HG03457 (cell line): ENCODE results near the gene NR0B2.
A peak's percentile ranks its signal among the peaks of the same experiment; 100 is the strongest.
"Not testable (repeated sequence)": the region's sequence is repeated elsewhere in the genome, so short reads cannot be mapped to it uniquely, and the experiment has no call there.

ENCODE experiments used
- ATAC-seq: cut with Tn5 transposase; IDR thresholded peaks from one replicate; pipeline ENCODE4 v1.9.1; 2021; ENCODE audit warnings: moderate number of reproducible peaks; ENCODE audit not compliant: unreplicated experiment

NR0B2 gene

DNA sequence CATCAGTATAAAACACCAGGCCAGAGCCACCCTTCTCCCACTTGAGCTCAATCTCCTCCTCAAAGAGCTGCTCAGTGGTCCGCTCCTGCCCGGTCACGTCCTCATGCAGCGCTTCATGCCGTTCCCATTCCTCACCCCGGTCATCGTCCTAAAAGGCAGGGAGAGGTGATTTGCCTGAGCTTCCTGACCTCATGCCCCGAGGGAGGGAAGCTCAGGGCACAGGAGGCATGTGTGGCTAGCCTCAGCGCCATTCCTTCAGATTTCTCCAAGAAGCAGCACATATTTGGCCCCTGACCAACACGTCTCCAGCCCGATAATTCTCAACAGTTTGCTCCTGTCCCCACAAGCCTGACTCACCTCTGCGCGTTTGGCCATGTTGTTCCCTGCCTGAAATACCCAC, 19.5 kb downstream of the NR0B2 start:
- no peak for ATAC-seq

GRCh38 chr1:26890467-26890796, 23.3 kb downstream of the NR0B2 start:
- ATAC-seq: no peak

DNA sequence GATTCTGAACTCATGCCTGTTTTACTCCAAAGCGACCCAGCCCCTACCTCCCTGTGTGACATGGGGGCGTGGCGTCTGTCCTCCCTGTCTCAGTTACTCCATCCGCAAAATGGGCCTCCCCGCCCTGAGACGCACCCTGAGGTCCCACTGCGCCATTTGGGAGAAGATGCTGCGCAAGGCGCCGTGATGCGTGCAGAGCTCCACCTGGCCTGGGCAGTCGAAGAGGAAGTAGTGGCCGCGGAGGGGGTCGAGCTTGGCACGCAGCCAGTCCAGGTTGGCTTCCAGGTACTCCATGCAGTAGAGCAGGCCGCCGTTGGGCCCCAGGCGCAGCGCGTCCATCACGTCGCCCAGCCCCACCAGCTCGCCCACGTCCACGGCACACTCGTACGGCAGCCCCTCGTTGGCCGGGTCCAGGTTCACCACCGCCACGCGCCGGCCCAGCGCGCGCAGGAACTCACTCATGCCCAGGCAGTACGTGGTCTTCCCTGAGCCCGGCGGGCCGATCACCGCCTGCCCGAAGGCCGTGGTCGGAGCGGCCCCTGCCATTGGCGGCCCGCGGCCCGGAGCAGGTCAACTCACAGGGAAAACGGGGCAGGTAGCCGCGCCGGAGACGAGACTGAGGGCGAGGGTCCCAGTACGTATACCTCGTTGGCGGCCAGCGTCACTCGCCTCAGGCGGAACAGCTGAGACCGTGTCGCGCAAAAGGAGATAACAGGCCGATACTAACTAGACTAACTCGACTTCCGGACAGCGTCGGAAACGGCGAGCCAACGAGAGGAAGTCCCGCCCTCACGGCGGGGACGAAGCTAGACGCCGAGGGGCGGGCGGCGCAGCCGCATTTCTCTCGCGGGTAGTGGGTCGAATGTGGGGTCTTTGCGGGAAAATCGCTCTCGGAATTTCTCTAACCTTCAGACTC, 24.0 kb downstream of the NR0B2 start, which contains the start of gene GPN2:
Gene GPN2, minus strand, starts transcription at position 733 of the 916 bp plus-strand sequence. Its CDS starts 187 bp downstream, at position 546.
- no peak for ATAC-seq

DNA sequence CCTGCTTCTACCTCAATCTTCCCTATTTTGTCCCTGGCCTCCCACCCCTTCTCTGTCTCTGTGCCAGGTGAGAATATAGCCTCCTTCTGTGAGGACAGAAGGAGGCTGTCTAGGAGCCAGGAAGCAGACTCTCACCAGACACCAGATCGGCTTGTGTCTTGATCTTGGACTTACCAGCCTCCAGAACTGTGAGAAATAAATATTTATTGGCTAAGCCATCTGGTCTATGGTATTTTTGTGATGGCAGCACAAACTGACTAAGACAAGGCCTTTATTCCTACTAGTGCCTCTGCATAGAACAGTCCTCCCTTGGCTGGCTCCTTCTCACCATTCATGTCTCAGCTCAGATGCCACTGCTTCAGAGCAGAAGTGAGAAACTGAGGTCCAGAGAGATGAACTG, 25.5 kb downstream of the NR0B2 start:
- ATAC-seq: no peak

GRCh38 chr1:26887125-26887524, 26.6 kb downstream of the NR0B2 start:
- ATAC-seq: no peak

DNA sequence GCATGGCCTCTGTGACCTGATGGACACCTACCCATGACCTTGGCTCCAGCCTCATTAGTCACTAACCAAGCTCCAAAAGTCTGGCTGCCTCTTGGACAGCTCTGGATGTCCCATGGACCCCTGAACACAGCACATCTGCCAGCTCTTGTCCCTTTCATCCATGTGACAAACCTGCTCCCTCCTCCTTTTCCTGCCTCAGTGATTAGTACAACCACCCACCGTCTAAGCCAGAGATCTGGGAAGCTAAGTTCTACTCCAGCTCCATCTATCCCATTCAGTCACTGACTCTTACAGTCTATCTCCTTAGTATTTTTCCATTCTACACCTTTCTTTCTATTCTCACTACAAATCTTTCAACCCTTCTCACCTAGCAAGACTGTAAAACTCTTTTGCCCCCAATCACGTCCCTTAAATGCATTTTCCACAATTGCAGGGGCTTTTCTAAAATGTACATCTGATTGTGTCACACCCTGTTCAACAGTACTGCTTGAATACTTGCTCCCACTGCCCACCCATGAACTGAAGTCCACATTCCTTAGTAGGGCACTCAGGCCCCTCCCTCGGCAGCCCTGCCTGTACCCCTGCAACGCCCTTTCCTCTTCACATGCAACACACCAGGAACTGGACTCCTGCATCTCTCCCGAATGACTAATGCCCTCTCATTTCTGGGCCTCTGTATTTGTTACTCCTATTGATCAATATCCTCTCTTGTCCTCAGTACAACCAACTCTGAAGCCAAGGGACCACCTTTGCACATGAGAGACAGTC, 30.9 kb downstream of the NR0B2 start:
- no peak for ATAC-seq

DNA sequence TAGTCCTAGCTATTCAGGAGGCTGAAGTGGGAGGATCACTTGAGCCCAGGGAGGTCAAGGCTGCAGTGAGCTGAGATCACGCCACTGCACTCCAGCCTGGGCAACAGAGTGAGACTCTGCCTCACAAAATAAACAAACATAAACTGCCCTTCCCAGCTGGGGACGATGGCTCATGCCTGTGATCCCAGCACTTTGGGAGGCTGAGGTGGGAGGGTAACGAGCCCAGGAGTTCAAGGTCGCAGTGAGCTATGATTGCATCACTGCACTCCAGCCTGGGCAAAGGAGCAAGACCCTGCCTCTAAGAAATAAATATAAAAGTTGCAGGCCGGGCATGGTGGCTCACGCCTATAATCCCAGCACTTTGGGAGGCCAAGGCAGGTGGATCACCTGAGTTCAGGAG, 32.2 kb downstream of the NR0B2 start:
- ATAC-seq: not testable (repeated sequence)

DNA sequence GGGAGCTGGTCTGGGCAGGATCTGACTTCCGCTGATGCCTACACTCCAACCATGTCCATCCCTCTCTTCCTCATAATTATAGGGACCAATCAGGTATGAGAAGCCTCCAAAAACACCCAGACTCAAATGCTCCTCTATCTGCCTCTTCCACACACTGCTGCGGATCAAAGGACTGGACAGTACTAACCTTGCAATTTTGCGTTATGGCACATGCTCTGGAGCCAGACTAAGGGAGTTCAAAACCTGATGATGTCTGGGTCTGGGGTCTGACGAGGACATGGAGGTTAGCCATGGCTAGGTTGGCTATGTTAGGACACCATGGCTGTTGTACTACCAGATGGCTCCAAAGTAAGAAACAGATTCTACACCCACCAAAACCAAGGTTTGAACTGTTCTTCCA, 34.0 kb downstream of the NR0B2 start:
- ATAC-seq: no peak

- ATAC-seq: no peak
Observed at GRCh38 chr1:26877326-26877725, 36.4 kb downstream of the NR0B2 start.

GRCh38 chr1:26874896-26875295, 38.9 kb downstream of the NR0B2 start:
- no peak for ATAC-seq

DNA sequence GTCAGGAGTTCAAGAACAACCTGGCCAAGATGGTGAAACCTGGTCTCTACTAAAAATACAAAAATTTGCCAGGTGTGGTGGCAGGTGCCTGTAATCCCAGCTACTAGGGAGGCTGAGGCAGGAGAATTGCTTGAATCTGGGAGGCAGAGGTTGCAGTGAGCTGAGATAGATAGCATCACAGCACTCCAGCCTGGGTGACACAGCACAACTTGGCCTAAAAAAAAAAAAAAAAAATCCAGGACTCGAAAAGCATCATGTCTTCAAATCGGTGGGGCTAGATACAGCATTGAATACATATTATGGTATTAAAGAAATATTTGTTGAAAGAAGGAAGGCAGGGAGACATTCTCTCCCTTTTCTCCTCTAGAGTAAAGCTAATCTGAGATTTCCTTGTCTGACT, 40.7 kb downstream of the NR0B2 start:
- not testable (repeated sequence) for ATAC-seq

- peak; percentile 81 for ATAC-seq
Observed at GRCh38 chr1:26864610-26865480, 48.9 kb downstream of the NR0B2 start.

- no peak for ATAC-seq
Observed at GRCh38 chr1:26863685-26864077, 50.1 kb downstream of the NR0B2 start.

GRCh38 chr1:26862781-26863684, 50.7 kb downstream of the NR0B2 start, which contains the start of gene SFN:
TSS of gene SFN (plus strand) at chr1:26863149. CDS start at chr1:26863213, 64 bp downstream.
- ATAC-seq: no peak

- no peak for ATAC-seq
Observed at GRCh38 chr1:26861889-26862378, 51.8 kb downstream of the NR0B2 start.
